Nephron (organoid): ENCODE measurements around the gene ELK3.
"Not testable (repeated sequence)": the region's sequence is repeated elsewhere in the genome, so short reads cannot be mapped to it uniquely, and the experiment has no call there.

Source experiments
- H3K27ac Mint-ChIP-seq, 3 experiments: 2 replicates each; pipeline ENCODE4 v1.8.0; 2020; ENCODE audit warnings: mixed read lengths in 3 of 3, mild to moderate bottlenecking in 2 of 3, moderate library complexity in 1 of 3
- H3K27me3 Mint-ChIP-seq: 2 replicates; pipeline ENCODE4 v1.8.0; 2021; ENCODE audit warnings: low read depth, mild to moderate bottlenecking, moderate library complexity, mixed read lengths
- H3K36me3 Mint-ChIP-seq: 2 replicates; pipeline ENCODE4 v1.8.0; 2020; ENCODE audit warnings: low read depth, mixed read lengths
- H3K4me1 Mint-ChIP-seq: 2 replicates; pipeline ENCODE4 v1.8.0; 2020; ENCODE audit warnings: mixed read lengths
- H3K4me3 Mint-ChIP-seq, 3 experiments: 2 replicates each; pipeline ENCODE4 v1.8.0; 2020; ENCODE audit warnings: mild to moderate bottlenecking in 3 of 3, mixed read lengths in 3 of 3, moderate library complexity in 2 of 3
- H3K9me3 Mint-ChIP-seq: 2 replicates; pipeline ENCODE4 v1.8.0; 2020; ENCODE audit warnings: mixed read lengths
- TF ChIP-seq, protein P1 (sequence below), 3 experiments: fragments of 200-600 bp; sonication (generic); IDR thresholded peaks; one replicate each; pipeline ENCODE4 v1.5.0; 2021; ENCODE audit warnings: antibody characterized with exemption in 3 of 3; ENCODE audit not compliant: unreplicated experiment in 3 of 3

ELK3 gene

DNA sequence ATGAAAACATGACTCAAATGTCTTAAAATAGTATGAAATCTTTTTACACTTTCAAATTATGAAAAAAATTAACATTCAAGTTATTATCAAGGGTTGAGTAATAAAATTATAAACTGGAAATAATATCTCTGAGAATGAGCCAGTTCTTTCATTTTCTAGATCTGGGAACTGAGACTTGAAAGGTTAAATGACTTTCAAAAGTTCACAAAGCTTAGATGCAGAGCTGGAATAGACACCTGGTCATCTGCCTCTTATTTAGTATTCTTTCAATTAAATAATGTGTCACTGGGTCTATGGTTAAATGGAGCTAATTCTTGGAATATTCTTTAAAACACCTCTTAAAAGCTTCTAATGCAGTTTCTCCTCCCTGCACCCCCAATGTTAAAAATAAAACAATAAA lies 119.4 kb downstream of the ELK3 start:
- Mint-ChIP-seq H3K9me3 (peaks cover 7% of the 10 kb centered on the region), H3K27me3 (no peaks in the 10 kb centered on the region), H3K4me3 (no peak overlapping the region), H3K36me3 (peaks cover 44% of the 10 kb centered on the region), H3K4me1 (peaks cover 9% of the 10 kb centered on the region), H3K27ac (no peak overlapping the region)
- TF ChIP-seq, protein P1, sequence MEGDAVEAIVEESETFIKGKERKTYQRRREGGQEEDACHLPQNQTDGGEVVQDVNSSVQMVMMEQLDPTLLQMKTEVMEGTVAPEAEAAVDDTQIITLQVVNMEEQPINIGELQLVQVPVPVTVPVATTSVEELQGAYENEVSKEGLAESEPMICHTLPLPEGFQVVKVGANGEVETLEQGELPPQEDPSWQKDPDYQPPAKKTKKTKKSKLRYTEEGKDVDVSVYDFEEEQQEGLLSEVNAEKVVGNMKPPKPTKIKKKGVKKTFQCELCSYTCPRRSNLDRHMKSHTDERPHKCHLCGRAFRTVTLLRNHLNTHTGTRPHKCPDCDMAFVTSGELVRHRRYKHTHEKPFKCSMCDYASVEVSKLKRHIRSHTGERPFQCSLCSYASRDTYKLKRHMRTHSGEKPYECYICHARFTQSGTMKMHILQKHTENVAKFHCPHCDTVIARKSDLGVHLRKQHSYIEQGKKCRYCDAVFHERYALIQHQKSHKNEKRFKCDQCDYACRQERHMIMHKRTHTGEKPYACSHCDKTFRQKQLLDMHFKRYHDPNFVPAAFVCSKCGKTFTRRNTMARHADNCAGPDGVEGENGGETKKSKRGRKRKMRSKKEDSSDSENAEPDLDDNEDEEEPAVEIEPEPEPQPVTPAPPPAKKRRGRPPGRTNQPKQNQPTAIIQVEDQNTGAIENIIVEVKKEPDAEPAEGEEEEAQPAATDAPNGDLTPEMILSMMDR (IDR thresholded peaks at IDR 0.05; ENCODE audit: unreplicated experiment in 3 of 3) = no peak

DNA sequence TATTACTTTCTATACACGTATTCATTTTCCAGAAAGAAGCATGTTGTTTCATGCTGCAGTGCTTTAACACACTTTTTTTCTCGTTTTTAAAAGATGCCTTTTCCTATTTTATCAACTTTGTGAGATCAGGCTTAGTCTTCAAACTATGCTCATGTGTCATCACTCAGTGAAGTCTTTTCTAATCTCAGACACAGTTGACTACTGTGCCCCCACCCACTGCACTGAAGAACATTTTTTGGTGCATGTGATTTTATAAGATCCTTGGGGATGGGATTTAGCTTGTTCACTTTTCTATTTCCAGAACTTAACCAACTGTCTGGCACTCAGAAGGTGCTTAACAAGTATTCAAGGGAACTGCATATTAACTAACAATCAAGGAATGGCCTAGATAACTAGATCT lies 120.5 kb downstream of the ELK3 start:
- TF ChIP-seq, protein P1 (IDR thresholded peaks at IDR 0.05; ENCODE audit: unreplicated experiment in 3 of 3) = no peak
- H3K27me3 Mint-ChIP-seq = no peaks in the 10 kb centered on the region
- peaks cover 37% of the 10 kb centered on the region for H3K36me3 Mint-ChIP-seq
- H3K9me3 Mint-ChIP-seq = peaks cover 7% of the 10 kb centered on the region
- peaks cover 9% of the 10 kb centered on the region for H3K4me1 Mint-ChIP-seq
- H3K4me3 Mint-ChIP-seq = peak overlapping the region; percentile 40 to 70 (median 66)
- peak overlapping the region in 1 of 3 experiments; percentile 27 for H3K27ac Mint-ChIP-seq

DNA sequence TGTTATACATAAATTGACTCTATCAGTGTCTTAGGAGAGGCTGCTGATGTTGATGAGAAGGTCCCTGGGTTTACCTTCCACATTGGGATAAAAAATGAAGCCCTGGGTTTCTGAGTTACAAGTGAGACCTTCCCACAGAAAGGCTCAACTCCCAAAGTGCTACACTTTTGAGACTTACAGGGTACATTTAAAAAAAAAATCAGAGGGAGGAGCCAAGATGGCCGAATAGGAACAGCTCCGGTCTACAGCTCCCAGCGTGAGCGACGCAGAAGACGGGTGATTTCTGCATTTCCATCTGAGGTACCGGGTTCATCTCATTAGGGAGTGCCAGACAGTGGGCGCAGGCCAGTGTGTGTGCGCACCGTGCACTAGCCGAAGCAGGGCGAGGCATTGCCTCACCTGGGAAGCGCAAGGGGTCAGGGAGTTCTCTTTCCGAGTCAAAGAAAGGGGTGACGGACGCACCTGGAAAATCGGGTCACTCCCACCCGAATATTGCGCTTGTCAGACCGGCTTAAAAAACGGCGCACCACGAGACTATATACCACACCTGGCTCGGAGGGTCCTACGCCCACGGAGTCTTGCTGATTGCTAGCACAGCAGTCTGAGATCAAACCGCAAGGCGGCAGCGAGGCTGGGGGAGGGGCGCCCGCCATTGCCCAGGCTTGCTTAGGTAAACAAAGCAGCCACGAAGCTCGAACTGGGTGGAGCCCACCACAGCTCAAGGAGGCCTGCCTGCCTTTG lies 121.7 kb downstream of the ELK3 start:
- Mint-ChIP-seq H3K27ac (peak overlapping the region; percentile 97 to 99 (median 98)), H3K4me3 (peak overlapping the region; percentile 93), H3K36me3 (peaks cover 32% of the 10 kb centered on the region)
- not testable (repeated sequence) for H3K4me1 Mint-ChIP-seq, H3K27me3 Mint-ChIP-seq, H3K9me3 Mint-ChIP-seq

DNA sequence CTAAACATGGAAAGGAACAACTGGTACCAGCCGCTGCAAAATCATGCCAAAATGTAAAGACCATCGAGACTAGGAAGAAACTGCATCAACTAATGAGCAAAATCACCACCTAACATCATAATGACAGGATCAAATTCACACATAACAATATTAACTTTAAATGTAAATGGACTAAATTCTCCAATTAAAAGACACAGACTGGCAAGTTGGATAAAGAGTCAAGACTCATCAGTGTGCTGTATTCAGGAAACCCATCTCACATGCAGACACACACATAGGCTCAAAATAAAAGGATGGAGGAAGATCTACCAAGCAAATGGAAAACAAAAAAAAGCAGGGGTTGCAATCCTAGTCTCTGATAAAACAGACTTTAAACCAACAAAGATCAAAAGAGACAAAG lies 123.6 kb downstream of the ELK3 start:
- H3K4me3 Mint-ChIP-seq, H3K27ac Mint-ChIP-seq: not testable (repeated sequence)

More for the DNA sequence above, 123.6 kb downstream of the ELK3 start:
- Mint-ChIP-seq H3K9me3 (peaks cover 14% of the 10 kb centered on the region), H3K36me3 (peaks cover 36% of the 10 kb centered on the region)
- H3K27me3 Mint-ChIP-seq, H3K4me1 Mint-ChIP-seq: not testable (repeated sequence)
